NOMO-1 treated with dmso at 0.1 percent for 144 hours (cell line): Measurements from ENCODE around the gene PAOX.

Source experiments
- DNase-seq: peaks from one replicate; lab custom pipeline; 2025; ENCODE audit not compliant: unreplicated experiment; lab: John Stamatoyannopoulos, UW

PAOX gene

GRCh38 chr10:133349577-133350011 is 29.5 kb upstream of the PAOX start:
- no peak for DNase-seq

DNA sequence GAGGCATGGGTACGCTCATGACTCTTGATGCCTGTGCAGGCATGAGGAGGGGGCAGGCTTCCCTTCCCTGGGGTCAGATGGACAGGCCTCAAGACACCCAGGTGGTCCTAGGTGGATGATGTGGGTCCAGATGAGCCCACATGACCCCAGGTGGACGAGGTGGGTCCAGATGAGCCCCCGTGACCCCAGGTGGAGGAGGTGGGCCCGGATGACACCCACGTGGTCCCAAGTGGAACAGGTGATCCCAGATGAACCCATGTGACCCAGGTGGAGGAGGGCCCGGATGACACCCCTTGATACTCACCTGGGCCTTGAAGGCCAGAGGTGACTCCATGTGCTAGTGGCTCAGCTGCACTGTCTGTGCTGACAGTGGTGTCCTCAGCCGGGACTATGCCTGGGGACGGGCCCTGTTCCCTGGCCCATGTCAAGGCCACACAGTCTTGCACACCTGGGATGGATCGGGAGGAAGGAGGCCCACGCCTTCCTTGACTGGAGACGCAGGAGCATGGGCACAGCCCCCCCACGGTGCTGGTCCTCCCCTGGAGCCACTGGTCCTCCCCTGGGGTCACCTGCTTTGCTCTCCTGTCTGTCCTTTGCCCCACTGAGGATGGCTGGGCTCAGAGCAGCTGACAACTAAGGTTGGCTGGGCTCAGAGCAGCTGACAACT is 28.6 kb upstream of the PAOX start:
- DNase-seq, result no peak

DNA sequence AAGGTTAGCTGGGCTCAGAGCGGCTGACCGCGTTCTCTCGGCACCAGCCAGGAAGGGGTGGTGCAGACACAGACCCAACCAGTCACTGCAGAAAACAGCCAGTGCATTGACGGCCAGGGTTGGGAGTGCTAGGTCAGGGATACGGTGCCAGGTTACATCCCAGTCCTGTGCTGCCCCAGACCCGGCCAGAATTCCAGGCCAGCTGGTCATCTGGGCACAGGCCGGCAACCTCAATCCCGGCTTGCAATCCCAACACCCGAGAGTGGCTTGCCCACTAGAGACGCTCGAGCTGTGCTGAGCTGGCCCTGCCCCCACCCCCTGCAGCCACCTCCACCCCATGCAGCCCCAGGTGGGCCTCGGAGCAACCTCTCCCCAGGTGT is 28.1 kb upstream of the PAOX start:
- no peak for DNase-seq

DNA sequence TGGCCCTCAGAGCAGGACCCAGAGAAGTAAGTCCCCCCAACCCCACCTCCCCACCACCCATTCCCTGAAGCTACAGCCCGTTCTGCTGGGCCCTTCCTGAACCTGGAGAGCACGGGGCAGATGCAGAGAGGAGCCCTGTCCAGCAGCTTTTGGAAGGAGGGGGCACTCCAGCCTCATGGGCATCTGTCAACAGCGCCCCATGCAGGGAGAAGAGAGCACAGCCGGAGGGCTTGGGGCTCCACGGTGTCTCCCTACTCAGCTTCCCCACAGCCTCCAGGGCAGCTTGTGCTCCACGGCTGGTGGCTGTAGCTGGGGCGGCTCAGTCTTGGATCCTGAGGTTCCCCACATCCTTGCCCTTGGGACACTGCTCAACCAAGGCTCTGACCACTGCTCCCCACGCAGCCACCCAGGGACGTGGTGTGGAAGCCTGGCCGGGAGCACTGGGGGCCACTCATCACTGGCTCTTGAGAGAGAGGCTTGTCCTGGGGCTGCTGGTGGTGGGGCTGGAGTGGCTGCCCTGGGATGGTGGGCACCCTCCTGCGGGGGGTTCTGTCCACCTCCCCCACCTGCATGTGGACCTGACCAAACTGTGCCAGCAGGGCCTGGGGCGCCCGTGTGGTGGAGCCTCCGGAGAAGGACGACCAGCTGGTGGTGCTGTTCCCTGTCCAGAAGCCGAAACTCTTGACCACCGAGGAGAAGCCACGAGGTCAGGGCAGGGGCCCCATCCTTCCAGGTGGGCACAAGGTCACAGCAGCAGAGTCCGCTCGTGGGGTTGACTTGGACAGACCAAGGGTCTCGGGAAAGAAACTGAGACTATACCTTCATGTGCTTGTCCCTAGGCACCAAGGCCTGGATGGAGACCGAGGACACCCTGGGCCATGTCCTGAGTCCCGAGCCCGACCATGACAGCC is 27.4 kb upstream of the PAOX start:
- no peak for DNase-seq

DNA sequence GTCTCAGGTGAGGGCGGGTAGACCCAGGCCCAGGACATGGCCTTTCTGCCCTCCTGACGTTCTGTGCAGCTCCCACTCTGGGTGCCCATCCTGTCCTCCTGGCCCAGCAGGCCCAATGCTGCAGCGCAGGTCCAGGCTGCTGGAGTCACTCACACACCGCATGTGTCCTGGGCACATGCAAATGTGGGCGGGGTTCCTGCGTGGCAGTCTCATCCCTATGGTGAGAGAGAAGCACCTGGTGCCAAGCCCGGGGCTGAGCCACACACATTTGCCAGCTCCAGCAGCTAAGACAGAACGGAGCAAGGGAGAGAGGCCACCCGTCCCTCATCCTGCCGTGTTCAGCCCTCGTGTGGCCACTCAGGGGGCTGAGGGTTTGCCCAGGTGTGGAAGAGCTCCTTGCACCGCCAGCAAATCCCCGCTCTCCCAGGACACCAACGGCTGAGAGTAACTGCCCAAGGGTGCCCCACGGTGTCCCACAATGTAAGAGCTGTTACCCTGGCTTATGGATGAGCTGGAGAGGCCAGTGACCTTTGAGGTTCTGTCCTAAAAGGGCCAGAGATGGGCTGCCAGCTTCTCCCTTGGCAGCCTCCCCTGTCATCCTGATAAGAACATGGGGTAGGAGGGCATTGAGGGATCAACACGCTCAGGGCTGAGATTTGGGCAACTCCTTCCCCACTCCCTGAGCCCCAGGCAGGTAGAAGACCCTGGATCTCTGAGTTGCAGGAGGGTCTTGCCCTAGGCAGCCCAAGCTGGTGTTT is 25.7 kb upstream of the PAOX start:
- no peak for DNase-seq

DNA sequence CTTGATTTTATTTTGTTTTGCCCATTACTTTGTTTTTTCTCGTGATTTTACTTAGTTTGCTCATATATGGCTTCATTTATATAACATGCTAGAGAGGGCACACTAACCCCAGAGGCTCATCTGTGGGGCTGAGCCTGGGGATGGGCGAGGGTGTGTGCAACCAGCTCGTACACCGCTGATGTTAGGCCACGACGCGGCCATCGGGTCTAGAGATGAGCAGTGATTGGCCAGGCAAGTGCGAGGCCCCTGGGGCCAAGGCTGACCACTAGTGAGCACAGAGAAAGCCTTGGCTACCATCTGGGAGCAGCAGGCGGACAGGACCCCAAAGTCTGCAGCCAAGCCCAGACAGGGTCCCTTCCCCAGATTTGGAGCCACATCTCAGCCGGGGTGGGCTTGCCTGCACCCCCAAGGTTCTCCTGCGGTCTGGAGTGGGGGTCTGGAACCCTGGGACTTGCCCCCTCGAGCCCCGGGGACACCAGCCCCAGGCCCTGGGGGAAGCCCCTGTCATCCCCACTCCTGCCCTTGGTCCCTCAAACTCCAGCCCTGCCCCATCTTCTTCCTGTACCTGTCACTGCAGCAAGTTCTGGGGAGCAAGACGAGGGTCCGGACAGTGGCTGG is 25.0 kb upstream of the PAOX start:
- no peak for DNase-seq

DNA sequence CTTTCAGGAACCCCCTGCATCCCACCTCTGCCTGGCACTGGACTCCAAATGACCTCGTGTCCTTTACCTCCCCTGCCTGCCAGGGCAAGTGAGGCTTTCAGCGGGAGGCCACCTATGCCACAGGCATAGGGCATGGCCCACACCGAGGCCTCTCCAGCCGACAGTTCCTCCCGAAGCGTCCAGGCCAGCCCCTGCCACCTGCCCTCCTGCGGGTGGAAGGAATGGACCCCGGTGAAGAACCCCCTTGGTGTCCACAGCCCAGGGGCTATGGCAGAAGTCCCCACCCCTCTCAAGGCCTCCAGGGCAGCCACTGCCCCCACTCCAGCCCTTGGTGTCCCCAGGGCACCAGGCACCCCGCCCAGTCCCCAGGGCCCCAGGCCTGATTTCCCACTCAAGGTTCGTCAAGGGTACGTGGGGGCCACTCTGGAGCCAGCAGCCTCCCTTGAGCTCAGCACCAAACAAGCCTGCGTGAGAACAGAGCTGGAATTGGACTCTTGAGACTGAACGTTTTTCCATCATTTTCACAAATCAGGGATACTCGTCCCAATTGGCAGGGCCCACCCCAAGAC is 24.3 kb upstream of the PAOX start:
- DNase-seq, result no peak

GRCh38 chr10:133355266-133355665 is 23.8 kb upstream of the PAOX start:
- no peak for DNase-seq

- no peak for DNase-seq
Observed at GRCh38 chr10:133355991-133356390, 23.1 kb upstream of the PAOX start.

GRCh38 chr10:133356549-133357284 is 22.3 kb upstream of the PAOX start:
- DNase-seq, result no peak

DNA sequence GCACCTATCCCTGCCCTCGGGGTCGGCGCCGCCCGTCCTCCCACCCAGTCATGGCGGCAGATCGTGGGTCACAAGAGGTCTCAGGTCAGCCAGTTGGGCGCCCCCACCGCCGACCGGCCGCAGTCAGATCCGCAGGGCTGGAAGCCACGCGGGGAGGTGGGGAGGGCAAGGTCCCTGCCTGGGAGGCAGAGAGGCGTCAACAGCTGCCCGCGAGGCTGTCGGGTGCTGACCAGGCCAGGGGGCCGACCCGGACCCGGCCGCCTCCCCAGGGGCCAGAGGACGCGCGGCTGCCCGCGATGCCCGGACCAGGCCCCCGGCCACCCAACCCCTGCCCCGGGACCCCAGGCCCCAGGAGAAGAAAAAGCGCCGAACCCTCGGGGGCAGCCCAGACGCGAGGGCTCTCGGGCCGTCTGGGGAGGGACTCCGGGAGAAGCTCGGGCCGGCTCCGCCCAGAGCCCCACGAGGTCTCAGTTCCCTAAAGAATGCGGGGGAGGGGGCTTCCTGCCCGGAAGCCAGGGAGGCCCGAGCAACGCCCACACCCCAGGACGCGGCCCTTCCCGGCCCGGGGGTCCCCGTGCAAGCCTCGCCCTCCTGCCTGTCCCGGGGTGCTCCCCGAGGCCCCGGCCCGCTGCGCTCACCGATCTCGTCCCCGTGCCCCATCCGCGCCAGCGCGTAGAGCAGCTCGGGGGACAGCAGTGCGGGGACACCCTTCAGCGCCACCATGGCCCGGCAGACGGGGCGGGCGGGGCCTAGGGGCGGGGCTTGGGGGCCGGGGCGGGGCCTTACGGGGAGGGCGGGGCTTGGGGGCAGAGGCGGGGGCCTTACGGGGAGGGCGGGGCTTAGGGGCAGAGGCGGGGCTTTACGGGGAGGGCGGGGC is 21.5 kb upstream of the PAOX start, which contains the start of gene FUOM:
TSS of gene FUOM (minus strand) at position 735 of the 877 bp plus-strand sequence. CDS start at position 723, 12 bp downstream.
- DNase-seq, result peak; percentile 30

- no peak for DNase-seq
Observed at GRCh38 chr10:133358162-133358924, 20.7 kb upstream of the PAOX start.

GRCh38 chr10:133358925-133359310 is 20.1 kb upstream of the PAOX start:
- DNase-seq, result no peak

- DNase-seq, result no peak
Observed at GRCh38 chr10:133359554-133359971, 19.5 kb upstream of the PAOX start.

- no peak for DNase-seq
Observed at GRCh38 chr10:133359972-133360610, 19.0 kb upstream of the PAOX start.

DNA sequence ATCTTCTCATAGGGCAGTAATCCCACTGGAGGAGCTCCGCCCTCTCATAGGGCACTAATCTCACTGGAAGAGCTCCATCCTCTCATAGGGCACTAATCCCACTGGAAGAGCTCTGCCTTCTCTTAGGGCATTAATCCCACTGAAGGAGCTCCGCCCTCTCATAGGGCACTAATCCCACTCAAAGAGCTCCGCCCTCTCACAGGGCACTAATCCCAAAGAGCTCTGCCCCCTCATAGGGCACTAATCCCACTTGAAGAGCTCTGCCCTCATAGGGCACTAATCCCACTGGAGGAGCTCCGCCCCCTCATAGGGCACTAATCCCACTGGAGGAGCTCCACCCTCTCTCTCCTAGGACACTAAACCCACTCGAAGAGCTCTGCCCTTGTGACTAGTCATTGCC is 17.8 kb upstream of the PAOX start:
- DNase-seq, result no peak

DNA sequence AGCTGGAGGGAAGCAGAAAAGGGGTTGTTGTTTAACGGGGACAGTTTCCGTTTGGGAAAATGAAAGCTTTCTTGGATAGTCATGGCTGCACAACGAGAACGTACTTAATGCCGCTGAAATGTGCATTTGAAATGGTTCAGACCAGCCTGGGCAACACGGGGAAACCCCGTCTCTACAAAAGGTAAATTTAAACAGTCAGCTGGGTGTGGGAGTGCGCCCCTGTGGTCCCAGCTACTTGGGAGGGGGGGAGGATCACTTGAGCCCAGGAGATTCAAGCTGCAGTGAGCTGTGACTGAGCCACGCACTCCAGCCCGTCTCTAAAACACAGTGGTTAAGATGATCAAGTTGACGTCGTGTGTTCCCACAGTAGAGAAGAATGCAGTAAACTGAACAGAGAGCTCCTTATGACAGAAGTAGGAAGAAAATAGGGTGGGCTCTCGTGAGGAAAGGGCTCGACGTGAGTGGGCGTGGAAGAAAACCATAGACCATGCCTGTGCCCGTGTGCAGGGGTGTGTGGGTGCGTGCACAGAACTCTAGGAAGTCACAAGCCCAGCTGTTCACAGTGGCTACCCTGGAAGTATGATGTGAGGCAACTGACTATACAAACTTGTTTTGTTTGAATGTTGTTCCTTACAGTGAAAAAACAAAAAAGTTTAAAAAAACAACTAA is 17.2 kb upstream of the PAOX start:
- DNase-seq, result no peak
